A549 (cell line): ENCODE results near the gene CCDC85B. TPM values are rescaled to one million over a fixed set of nuclear protein-coding genes. Genes with fewer than 3 reads are reported as not detected.

Experiments
- ATAC-seq, 2 experiments: fragments of 200-7000 bp in 1 of 2; fragments of >200 bp in 1 of 2; cut with Nextera tagmentation in 1 of 2; cut with Tn5 transposase in 1 of 2; 3 replicates each; pipeline versions ENCODE4 v1.8.0 to v1.9.1; 2018 to 2020; ENCODE audit warnings: mild to moderate bottlenecking in 1 of 2, moderate library complexity in 1 of 2
- CTCF ChIA-PET: fragments of 300-600 bp; sonication (Branson Sonifier 250); formaldehyde crosslinking; extraction: SDS; loops from one replicate; lab custom pipeline; 2021; ENCODE audit warnings: antibody characterized with exemption, inconsistent platforms; lab: Yijun Ruan, JAX
- POLR2A ChIA-PET: fragments of 350-600 bp; formaldehyde crosslinking; extraction: SDS; loops from one replicate; lab custom pipeline; 2021; ENCODE audit warnings: antibody characterized with exemption, inconsistent platforms; lab: Yijun Ruan, JAX
- DNase-seq, 2 experiments: peaks; one replicate each; pipeline versions ENCODE4 v3.0.0 to v3.0.0-alpha.2; 2011 to 2016; ENCODE audit warnings: low read depth in 1 of 2, low spot score in 1 of 2
- FAIRE-seq: peaks from 2 replicates; lab custom pipeline; 2011; peaks lifted over from hg19 to GRCh38; lab: Jason Lieb, UNC
- H3K27ac ChIP-seq, 2 experiments: fragments of >200 bp; sonication (Bioruptor Twin); formaldehyde crosslinking; 3 replicates each; pipeline ENCODE4 v1.5.1; 2016 to 2017
- H3K4me1 ChIP-seq: fragments of >200 bp; sonication (Bioruptor Twin); formaldehyde crosslinking; 3 replicates; pipeline ENCODE4 v1.6.1; 2016
- H3K4me2 ChIP-seq: fragments of >200 bp; sonication (Bioruptor Twin); formaldehyde crosslinking; 3 replicates; pipeline ENCODE4 v1.6.1; 2016
- H3K4me3 ChIP-seq: fragments of >200 bp; sonication (Bioruptor Twin); formaldehyde crosslinking; 3 replicates; pipeline ENCODE4 v1.5.1; 2016
- H3K9me3 ChIP-seq: fragments of >200 bp; sonication (Bioruptor Twin); formaldehyde crosslinking; 3 replicates; pipeline ENCODE4 v1.6.1; 2016
- CHD2 ChIP-seq: fragments of 150-350 bp; IDR thresholded peaks from 2 replicates; pipeline ENCODE4 v1.6.1; 2014; ENCODE audit warnings: low read length; ENCODE audit not compliant: partially characterized antibody
- EHMT2 ChIP-seq: fragments of 200-600 bp; sonication (generic); IDR thresholded peaks from 2 replicates; pipeline ENCODE4 v1.6.1; 2016; ENCODE audit warnings: antibody characterized with exemption, low read depth, mild to moderate bottlenecking, moderate library complexity
- GATA3 ChIP-seq: IDR thresholded peaks from 2 replicates; pipeline ENCODE4 v1.6.1; 2012; ENCODE audit warnings: borderline replicate concordance
- JUN ChIP-seq, 2 experiments: fragments of >200 bp; sonication (Bioruptor Twin); formaldehyde crosslinking; IDR thresholded peaks; 2 replicates in 1 of 2; 3 replicates in 1 of 2; pipeline ENCODE4 v1.6.1; 2016 to 2017
- MAFK ChIP-seq: fragments of 450-650 bp; IDR thresholded peaks from 2 replicates; pipeline ENCODE4 v1.6.1; 2014; ENCODE audit not compliant: partially characterized antibody
- PBX3 ChIP-seq: IDR thresholded peaks from 2 replicates; pipeline ENCODE4 v1.6.1; 2012
- POLR2A ChIP-seq: IDR thresholded peaks from 2 replicates; pipeline ENCODE4 v1.6.1; 2012; ENCODE audit warnings: mild to moderate bottlenecking, low read length
- SREBF2 ChIP-seq: fragments of 450-650 bp; IDR thresholded peaks from 2 replicates; pipeline ENCODE4 v1.6.1; 2014; ENCODE audit warnings: mild to moderate bottlenecking, moderate library complexity
- TP53 ChIP-seq: fragments of 250-450 bp; sonication (Bioruptor Pico); IDR thresholded peaks from 2 replicates; pipeline ENCODE4 v1.5.0; 2021; ENCODE audit warnings: mild to moderate bottlenecking, moderate library complexity
- WGBS: methylation state at CpG from one replicate; pipeline ENCODE4 v1.1.6; 2017; ENCODE audit errors: missing lambda C conversion rate; 5-methylcytosine and 5-hydroxymethylcytosine counted together
- polyA plus RNA-seq, 4 experiments: library from polyadenylated mRNA; depleted of rRNA in 3 of 4; stranded (reverse); fragments of >200 nt; fragmentation: RNase III in 1 of 4; extraction: RNeasy Plus Mini Kit Qiagen cat#74134 plus additional on column Dnase treatment in 1 of 4; gene quantifications; 2 replicates in 3 of 4; 3 replicates in 1 of 4; pipeline ENCODE4 v1.2.3, GENCODE V29; 2011 to 2017
- TF ChIP-seq, protein P1 (sequence below): fragments of 250-450 bp; sonication (Bioruptor Pico); IDR thresholded peaks from 2 replicates; pipeline ENCODE4 v1.5.0; 2021; ENCODE audit warnings: mild to moderate bottlenecking, moderate library complexity, borderline replicate concordance

Gene CCDC85B
- polyA plus RNA-seq, 2 of the 4 experiments (the other 2 are of a cell fraction) = 7.3 to 27.5 TPM

DNA sequence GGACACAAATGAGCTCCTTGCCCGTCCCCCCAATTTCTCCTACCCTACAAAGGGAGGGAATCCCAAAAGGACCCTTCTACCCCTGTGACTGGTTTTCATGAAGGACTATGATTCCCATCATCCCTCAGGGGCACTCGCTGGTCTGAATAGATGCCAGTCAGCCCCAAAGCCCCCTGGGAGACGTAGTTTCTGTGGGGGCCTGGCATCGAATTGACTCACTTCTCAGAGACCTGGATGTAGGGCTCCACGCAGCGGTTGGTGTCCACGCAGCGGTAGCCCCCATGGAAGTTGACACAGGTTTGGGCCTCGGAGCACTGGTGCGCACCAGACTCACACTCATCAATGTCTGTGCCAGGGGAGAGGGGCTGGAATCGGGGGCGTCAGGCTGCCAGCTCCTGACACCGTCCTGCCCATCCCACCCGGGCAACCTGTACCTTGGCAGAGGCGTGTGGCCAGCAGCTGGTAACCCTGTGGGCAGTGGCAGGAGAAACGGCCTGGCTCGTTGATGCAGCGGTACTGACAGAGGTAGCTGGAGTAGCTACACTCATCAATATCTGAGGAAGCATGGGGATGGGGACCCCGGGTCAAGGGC is 22.3 kb upstream of the CCDC85B start:
- no peak overlapping the region for H3K4me3 ChIP-seq
- no peaks in the 10 kb centered on the region for H3K9me3 ChIP-seq
- no peak for DNase-seq
- WGBS = 84% methylated on average over 14 of the region's 19 CpGs
- peaks cover 6% of the 10 kb centered on the region for H3K4me1 ChIP-seq
- no peak overlapping the region for H3K27ac ChIP-seq
- no peak for TF ChIP-seq EHMT2
- TF ChIP-seq JUN (IDR thresholded peaks at IDR 0.05) = peak in 1 of 2 experiments; percentile 42; a peak in 2 of 5 replicates
- no peak for TF ChIP-seq CHD2
- TF ChIP-seq, protein P1, sequence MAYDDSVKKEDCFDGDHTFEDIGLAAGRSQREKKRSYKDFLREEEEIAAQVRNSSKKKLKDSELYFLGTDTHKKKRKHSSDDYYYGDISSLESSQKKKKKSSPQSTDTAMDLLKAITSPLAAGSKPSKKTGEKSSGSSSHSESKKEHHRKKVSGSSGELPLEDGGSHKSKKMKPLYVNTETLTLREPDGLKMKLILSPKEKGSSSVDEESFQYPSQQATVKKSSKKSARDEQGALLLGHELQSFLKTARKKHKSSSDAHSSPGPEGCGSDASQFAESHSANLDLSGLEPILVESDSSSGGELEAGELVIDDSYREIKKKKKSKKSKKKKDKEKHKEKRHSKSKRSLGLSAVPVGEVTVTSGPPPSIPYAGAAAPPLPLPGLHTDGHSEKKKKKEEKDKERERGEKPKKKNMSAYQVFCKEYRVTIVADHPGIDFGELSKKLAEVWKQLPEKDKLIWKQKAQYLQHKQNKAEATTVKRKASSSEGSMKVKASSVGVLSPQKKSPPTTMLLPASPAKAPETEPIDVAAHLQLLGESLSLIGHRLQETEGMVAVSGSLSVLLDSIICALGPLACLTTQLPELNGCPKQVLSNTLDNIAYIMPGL (CRISPR knock-in tag) = no peak
- no peak for TF ChIP-seq SREBF2
- no peak for TF ChIP-seq MAFK
- 0 out of 6 replicates have a peak, but pooled peaks of 1 of the 2 experiments have one; percentile 4 for ATAC-seq
- FAIRE-seq = no peak
- ChIA-PET CTCF (interaction anchor here (1.0 to 7.5 kb wide), 5 partner anchors 8 to 157 kb away, joined by 3 to 158 read pairs (median 12); partner anchors contain the start of genes CFL1, FIBP, KAT5 and MUS81), POLR2A (interaction anchor here (2.1 to 2.9 kb wide), 2 partner anchors 8 to 21 kb away, joined by 9 to 15 read pairs; partner anchors contain the start of genes FIBP and MUS81)
- no peak overlapping the region for H3K4me2 ChIP-seq

- CTCF ChIA-PET = interaction anchor here (0.8 to 7.5 kb wide), 8 partner anchors 8 to 157 kb away, joined by 3 to 158 read pairs (median 4); partner anchors contain the start of genes CFL1, FIBP, KAT5 and MUS81
- TF ChIP-seq PBX3 (0 out of 2 replicates have a peak, but pooled peaks have one; percentile 2), GATA3 (no peak)
- ATAC-seq = no peak
- no peak for FAIRE-seq
- DNase-seq = no peak
- H3K27ac ChIP-seq = no peak overlapping the region
- no peaks in the 10 kb centered on the region for H3K9me3 ChIP-seq
- 73% methylated on average over 3 of the region's 3 CpGs for WGBS
- peaks cover 6% of the 10 kb centered on the region for H3K4me1 ChIP-seq
- H3K4me3 ChIP-seq = no peak overlapping the region
- POLR2A ChIA-PET = interaction anchor here (0.9 to 2.9 kb wide), 3 partner anchors 9 to 206 kb away, joined by 3 to 15 read pairs (median 9); partner anchors contain the start of genes FIBP, MUS81 and RELA
- no peak overlapping the region for H3K4me2 ChIP-seq
Measured at GRCh38 chr11:65868907-65869306, 21.6 kb upstream of the CCDC85B start.

GRCh38 chr11:65869643-65870306 is 20.7 kb upstream of the CCDC85B start:
- CTCF ChIA-PET = interaction anchor here (0.8 to 7.5 kb wide), 7 partner anchors 9 to 158 kb away, joined by 3 to 158 read pairs (median 4); partner anchors contain the start of genes C11orf68, CFL1, FIBP and KAT5
- H3K4me2 ChIP-seq = no peak overlapping the region
- 84% methylated on average over 24 of the region's 24 CpGs for WGBS
- H3K4me1 ChIP-seq = peaks cover 6% of the 10 kb centered on the region
- DNase-seq (no peak), FAIRE-seq (no peak), ATAC-seq (peak; percentile 1 to 4; a peak in 4 of 6 replicates)
- H3K4me3 ChIP-seq = no peak overlapping the region
- no peak overlapping the region for H3K27ac ChIP-seq
- H3K9me3 ChIP-seq = no peaks in the 10 kb centered on the region
- POLR2A ChIA-PET = interaction anchor here (0.8 to 2.9 kb wide), 5 partner anchors 10 to 207 kb away, joined by 3 to 15 read pairs (median 4); partner anchors contain the start of genes FIBP, MUS81 and RELA
- TF ChIP-seq POLR2A = peak; percentile 21
- TF ChIP-seq, protein P1 (CRISPR knock-in tag) = 0 out of 2 replicates have a peak, but pooled peaks have one; percentile 2
- TF ChIP-seq TP53 (CRISPR knock-in tag) = no peak
- TF ChIP-seq GATA3 = no peak
